Myometrial cell (primary cell): Measurements from ENCODE around the gene TP53I13. TPM values are rescaled to one million over a fixed set of nuclear protein-coding genes. Genes with fewer than 3 reads are reported as not detected.

Experiments
- total RNA-seq: library from RNA; depleted of rRNA; stranded (reverse); fragments of >200 nt; gene quantifications from 2 replicates; pipeline ENCODE4 v1.2.3, GENCODE V29; 2015

TP53I13 gene
- 44.7 and 52.5 TPM in 2 replicates for total RNA-seq

GRCh38 chr17:29568331-29569244 lies at the start of gene TP53I13:
TP53I13 (plus strand) TSS chr17:29568701; CDS start chr17:29568759, 58 bp downstream.

GRCh38 chr17:29566473-29567303 lies 1.8 kb upstream of the TP53I13 start, which contains the start of gene ABHD15:
ABHD15 (minus strand) TSS chr17:29567037; CDS start chr17:29566966, 71 bp downstream.

GRCh38 chr17:29589524-29590410 lies 21.3 kb downstream of the TP53I13 start, which contains the start of gene GIT1:
GIT1 (minus strand) TSS chr17:29589648; CDS start chr17:29589378, 270 bp downstream.

GRCh38 chr17:29592850-29593551 lies 24.5 kb downstream of the TP53I13 start, which contains the start of gene ANKRD13B:
ANKRD13B (plus strand) TSS chr17:29593132; CDS start chr17:29593622, 490 bp downstream.

Other genes starting within 250 kb of the TP53I13 start
- gene TAOK1, start 178.3 kb upstream of the TP53I13 start, total RNA-seq, result 18.2 and 32.4 TPM in 2 replicates
- gene ABHD15, start 1.7 kb upstream of the TP53I13 start, total RNA-seq, result 8.9 and 10.1 TPM in 2 replicates
- 14.5 and 24.5 TPM in 2 replicates for gene GIT1, start 20.9 kb downstream of the TP53I13 start, total RNA-seq
- 2.7 and 4.3 TPM in 2 replicates for gene ANKRD13B, start 24.4 kb downstream of the TP53I13 start, total RNA-seq
- gene CORO6, start 54.2 kb downstream of the TP53I13 start, total RNA-seq, result 3.2 and 5.7 TPM in 2 replicates